Central memory CD8-positive, alpha-beta T cell (primary cell): ENCODE data around the gene CDC25B.
"Not testable (repeated sequence)": the region's sequence is repeated elsewhere in the genome, so short reads cannot be mapped to it uniquely, and the experiment has no call there.

Experiments
- ATAC-seq: fragments of 150-1000 bp; cut with Tn5 transposase; replicated peaks from 2 replicates; pipeline ENCODE4 v1.10.0; 2022; ENCODE audit warnings: mild to moderate bottlenecking, moderate FRiP score, moderate number of reproducible peaks; ENCODE audit not compliant: poor library complexity, severe bottlenecking; ENCODE audit errors: extremely low read depth
- DNase-seq, 2 donors: peaks; one replicate each; pipeline ENCODE4 v3.0.0; 2021; ENCODE audit warnings: low spot score in 2 of 2
- H3K27ac Mint-ChIP-seq: one replicate; pipeline ENCODE4 v1.8.0; 2022; ENCODE audit warnings: low read depth, mild to moderate bottlenecking, moderate library complexity, mixed read lengths
- H3K27me3 Mint-ChIP-seq: one replicate; pipeline ENCODE4 v1.8.0; 2022; ENCODE audit warnings: mixed read lengths
- H3K36me3 Mint-ChIP-seq: one replicate; pipeline ENCODE4 v1.8.0; 2022; ENCODE audit warnings: mild to moderate bottlenecking, moderate library complexity, mixed read lengths; ENCODE audit not compliant: insufficient read depth
- H3K4me1 Mint-ChIP-seq: one replicate; pipeline ENCODE4 v1.8.0; 2022; ENCODE audit warnings: mixed read lengths
- H3K4me3 Mint-ChIP-seq: one replicate; pipeline ENCODE4 v1.8.0; 2022; ENCODE audit warnings: mild to moderate bottlenecking, moderate library complexity, mixed read lengths
- H3K9me3 Mint-ChIP-seq: one replicate; pipeline ENCODE4 v1.8.0; 2022; ENCODE audit warnings: mixed read lengths

CDC25B gene

DNA sequence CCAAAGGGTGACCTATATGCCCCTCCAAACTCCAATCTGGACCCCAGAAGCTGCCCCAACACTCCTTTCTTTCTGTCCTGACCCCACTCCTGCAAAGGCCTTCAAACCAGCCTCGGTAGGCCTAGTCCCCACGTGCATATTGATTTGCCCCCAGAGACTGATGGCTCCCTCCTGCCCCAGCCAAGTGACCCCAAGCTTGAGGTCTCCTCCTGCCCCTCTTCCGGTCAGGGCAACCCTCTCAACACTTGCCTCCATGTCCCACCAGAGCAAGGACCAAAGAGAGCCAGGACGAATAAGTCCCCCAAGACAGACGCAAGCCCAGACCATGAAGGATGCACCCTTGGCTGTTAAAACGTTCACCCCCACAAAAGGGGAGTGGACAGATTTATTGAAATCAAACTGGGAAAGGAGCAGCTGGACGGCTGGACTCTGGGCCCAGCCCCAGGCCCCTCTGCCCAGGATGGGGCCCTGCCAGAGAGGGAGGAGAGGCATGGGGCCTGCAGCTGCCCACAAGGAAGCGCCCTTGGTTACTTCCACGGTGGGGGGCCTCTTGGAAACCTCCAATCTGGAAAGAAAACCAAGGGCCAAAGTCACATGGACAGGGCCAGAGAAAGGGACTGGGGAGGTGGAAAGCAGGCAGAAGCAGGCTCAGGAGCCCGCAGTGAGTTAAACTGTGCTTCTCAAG lies 12.5 kb upstream of the CDC25B start:
- H3K4me3 Mint-ChIP-seq: no peak overlapping the region
- H3K36me3 Mint-ChIP-seq: peaks cover 9% of the 10 kb centered on the region
- no peaks in the 10 kb centered on the region for H3K9me3 Mint-ChIP-seq
- ATAC-seq (no peak), DNase-seq (no peak)
- no peak overlapping the region for H3K27ac Mint-ChIP-seq
- H3K4me1 Mint-ChIP-seq: peaks cover 46% of the 10 kb centered on the region
- no peaks in the 10 kb centered on the region for H3K27me3 Mint-ChIP-seq

DNA sequence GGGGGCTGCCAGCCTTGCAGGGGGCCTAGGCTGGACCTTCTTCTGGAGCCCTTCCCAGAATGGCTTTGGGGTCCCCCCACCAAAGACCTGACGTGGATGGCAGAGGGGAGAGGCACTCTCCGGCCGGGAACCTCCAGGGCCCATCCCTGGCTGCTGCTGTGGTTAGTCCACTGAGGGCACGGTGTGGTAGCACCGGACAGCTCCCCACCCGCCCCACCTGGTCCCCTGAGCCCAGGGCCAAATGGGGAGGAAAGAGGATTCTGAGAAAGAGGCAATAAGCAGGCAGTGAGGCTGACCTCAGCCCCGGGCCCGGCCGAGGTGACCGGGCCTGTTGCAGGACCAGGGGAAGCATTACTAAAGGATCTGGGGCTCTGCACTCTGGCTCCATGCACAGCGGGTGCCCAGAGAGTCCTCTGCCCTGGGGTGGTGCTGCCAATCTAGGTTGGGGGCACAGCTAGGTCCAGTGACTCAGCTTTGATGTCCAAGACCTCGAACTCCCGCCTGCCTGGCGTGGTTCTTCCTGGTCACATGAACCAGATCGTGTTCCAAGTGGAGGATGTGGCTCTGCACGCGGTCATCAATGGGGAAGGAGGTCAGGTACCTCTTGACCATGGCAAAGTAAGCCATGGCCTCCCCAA lies 11.8 kb upstream of the CDC25B start:
- Mint-ChIP-seq H3K9me3 (no peaks in the 10 kb centered on the region), H3K4me3 (peak overlapping the region; percentile 74), H3K27me3 (no peaks in the 10 kb centered on the region), H3K27ac (peak overlapping the region; percentile 88), H3K4me1 (peaks cover 52% of the 10 kb centered on the region), H3K36me3 (peaks cover 8% of the 10 kb centered on the region)
- ATAC-seq: no peak
- DNase-seq: no peak

DNA sequence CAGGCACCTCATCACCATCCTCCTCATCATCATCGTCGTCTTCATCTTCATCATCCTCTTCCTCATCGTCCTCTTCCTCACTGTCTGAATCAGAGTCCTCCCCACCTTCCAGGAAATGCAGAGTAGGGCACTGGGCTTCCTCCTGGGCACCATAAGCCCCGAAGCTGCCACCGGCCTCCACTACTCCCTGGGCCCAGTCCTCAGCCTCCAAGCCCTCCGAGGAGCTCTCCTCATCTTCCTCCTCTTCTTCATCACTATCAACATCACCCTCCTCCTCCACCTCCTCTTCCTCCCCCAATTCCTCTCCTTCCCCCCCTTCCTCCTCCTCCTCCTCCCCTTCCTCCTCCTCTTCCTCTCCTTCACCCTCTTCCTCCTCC lies 11.3 kb upstream of the CDC25B start:
- ATAC-seq (no peak), DNase-seq (no peak)
- H3K9me3 Mint-ChIP-seq: no peaks in the 10 kb centered on the region
- peak overlapping the region; percentile 74 for H3K4me3 Mint-ChIP-seq
- H3K27me3 Mint-ChIP-seq: no peaks in the 10 kb centered on the region
- H3K4me1 Mint-ChIP-seq: peaks cover 52% of the 10 kb centered on the region
- peak overlapping the region; percentile 88 for H3K27ac Mint-ChIP-seq
- peaks cover 8% of the 10 kb centered on the region for H3K36me3 Mint-ChIP-seq

- no peak for DNase-seq
- Mint-ChIP-seq H3K36me3 (peaks cover 8% of the 10 kb centered on the region), H3K4me1 (peaks cover 50% of the 10 kb centered on the region), H3K9me3 (no peaks in the 10 kb centered on the region), H3K27me3 (no peaks in the 10 kb centered on the region), H3K27ac (peak overlapping the region; percentile 88), H3K4me3 (peak overlapping the region; percentile 74)
- ATAC-seq: no peak
Measured at GRCh38 chr20:3785240-3786125, 10.6 kb upstream of the CDC25B start.

- peaks cover 44% of the 10 kb centered on the region for H3K4me1 Mint-ChIP-seq
- H3K9me3 Mint-ChIP-seq: no peaks in the 10 kb centered on the region
- H3K27ac Mint-ChIP-seq: no peak overlapping the region
- ATAC-seq (no peak), DNase-seq (no peak)
- H3K4me3 Mint-ChIP-seq: peak overlapping the region; percentile 74
- H3K27me3 Mint-ChIP-seq: no peaks in the 10 kb centered on the region
- H3K36me3 Mint-ChIP-seq: peaks cover 8% of the 10 kb centered on the region
Measured at GRCh38 chr20:3786126-3786484, 10.0 kb upstream of the CDC25B start.

DNA sequence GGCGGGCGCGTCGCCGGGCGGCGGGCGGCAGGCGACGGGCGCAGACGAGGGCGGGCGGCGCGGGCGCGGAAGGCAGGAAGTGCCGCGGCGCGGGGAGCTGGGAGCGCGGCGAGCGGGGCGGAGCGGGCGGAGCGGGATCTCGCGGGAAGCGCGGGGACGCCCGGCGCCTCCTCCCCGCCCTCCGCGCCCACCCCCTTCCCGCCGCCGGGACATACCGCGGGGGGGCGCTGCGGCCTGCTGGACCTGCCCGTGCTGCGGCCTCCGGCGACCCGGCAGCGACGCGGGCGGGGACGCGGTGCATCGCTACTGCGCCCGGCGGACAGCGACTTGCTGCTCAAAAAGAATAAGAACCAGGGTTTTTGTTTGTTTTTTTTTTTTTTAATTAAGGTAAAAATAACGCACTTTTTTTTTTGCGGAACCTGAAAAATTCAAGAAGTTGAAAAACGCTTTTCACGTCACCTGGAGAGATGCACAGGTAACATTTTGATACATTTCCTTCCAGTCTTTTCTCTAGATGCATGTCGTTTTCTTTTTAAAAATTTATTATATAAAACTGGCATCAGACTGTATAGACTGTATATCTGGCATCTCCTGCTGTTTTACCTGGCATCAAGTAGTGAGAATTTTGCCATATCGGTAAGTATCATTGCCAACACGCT lies 9.3 kb upstream of the CDC25B start, which contains the start of gene CENPB:
CENPB (minus strand) TSS at position 76 of the 659 bp plus-strand sequence. CDS start 257 bp downstream, outside the sequence.
- Mint-ChIP-seq H3K9me3 (no peaks in the 10 kb centered on the region), H3K4me1 (peaks cover 37% of the 10 kb centered on the region), H3K27ac (peak within 1 kb of the TSS; percentile 13), H3K36me3 (peaks cover 5% of the 10 kb centered on the region), H3K27me3 (no peaks in the 10 kb centered on the region), H3K4me3 (peak within 1 kb of the TSS; percentile 74)
- ATAC-seq (peak; percentile 88), DNase-seq (peak; percentile 78 to 88)

GRCh38 chr20:3787324-3788014 lies 8.6 kb upstream of the CDC25B start:
- Mint-ChIP-seq H3K9me3 (no peaks in the 10 kb centered on the region), H3K36me3 (peaks cover 5% of the 10 kb centered on the region), H3K27ac (peak overlapping the region; percentile 13), H3K4me3 (peak overlapping the region; percentile 74), H3K4me1 (peaks cover 35% of the 10 kb centered on the region), H3K27me3 (no peaks in the 10 kb centered on the region)
- ATAC-seq (no peak), DNase-seq (no peak)

GRCh38 chr20:3788685-3789155 lies 7.4 kb upstream of the CDC25B start:
- Mint-ChIP-seq H3K27ac (peak overlapping the region; percentile 22), H3K4me1 (peaks cover 28% of the 10 kb centered on the region), H3K4me3 (peak overlapping the region; percentile 36)

GRCh38 chr20:3789201-3789600 lies 6.9 kb upstream of the CDC25B start:
- peak overlapping the region; percentile 36 for H3K4me3 Mint-ChIP-seq
- not testable (repeated sequence) for H3K36me3 Mint-ChIP-seq, H3K9me3 Mint-ChIP-seq, H3K27me3 Mint-ChIP-seq, DNase-seq, ATAC-seq
- H3K27ac Mint-ChIP-seq: peak overlapping the region; percentile 22
- peaks cover 26% of the 10 kb centered on the region for H3K4me1 Mint-ChIP-seq

More at GRCh38 chr20:3788685-3789155, 7.4 kb upstream of the CDC25B start:
- Mint-ChIP-seq H3K27me3 (no peaks in the 10 kb centered on the region), H3K9me3 (no peaks in the 10 kb centered on the region), H3K36me3 (peaks cover 5% of the 10 kb centered on the region)
- ATAC-seq (no peak), DNase-seq (no peak)

GRCh38 chr20:3794168-3794567 lies 1.9 kb upstream of the CDC25B start:
- H3K4me3 Mint-ChIP-seq, H3K27me3 Mint-ChIP-seq, DNase-seq, H3K27ac Mint-ChIP-seq, H3K9me3 Mint-ChIP-seq, ATAC-seq: not testable (repeated sequence)
- peaks cover 24% of the 10 kb centered on the region for H3K36me3 Mint-ChIP-seq
- peaks cover 31% of the 10 kb centered on the region for H3K4me1 Mint-ChIP-seq

DNA sequence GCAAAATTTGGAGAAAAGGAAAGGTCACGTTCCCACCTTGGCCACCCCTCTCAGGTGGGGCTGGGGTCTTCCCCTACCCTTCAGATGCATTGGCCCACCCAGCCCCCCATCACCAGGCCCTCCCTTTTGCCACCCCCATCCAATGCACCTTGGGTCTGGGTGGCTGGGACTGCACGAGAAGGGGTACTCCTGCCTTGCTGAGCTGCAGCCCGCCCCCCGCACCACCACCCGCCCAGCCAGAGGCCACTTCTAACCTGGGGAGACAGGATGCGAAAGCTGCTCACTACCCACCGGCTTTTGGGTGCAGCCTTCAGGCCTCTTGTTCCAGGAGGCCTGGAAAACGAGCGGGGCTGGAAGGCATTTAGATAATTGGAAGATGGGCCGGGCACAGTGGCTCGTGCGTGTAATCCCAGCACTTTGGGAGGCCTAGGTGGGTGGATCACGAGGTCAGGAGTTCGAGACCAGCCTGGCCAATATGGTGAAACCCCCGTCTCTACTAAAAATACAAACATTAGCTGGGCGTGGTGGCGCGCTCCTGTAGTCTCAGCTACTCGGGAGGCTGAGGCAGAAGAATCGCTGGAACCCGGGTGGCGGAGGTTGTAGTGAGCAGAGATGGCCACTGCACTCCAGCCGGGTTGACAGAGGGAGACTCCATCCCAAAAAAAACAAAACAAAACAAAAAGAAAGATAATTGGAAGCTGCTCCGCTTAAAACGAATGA lies 1.2 kb upstream of the CDC25B start:
- Mint-ChIP-seq H3K4me1 (peaks cover 37% of the 10 kb centered on the region), H3K36me3 (peaks cover 27% of the 10 kb centered on the region), H3K27ac (peak overlapping the region; percentile 88), H3K27me3 (no peaks in the 10 kb centered on the region), H3K9me3 (no peaks in the 10 kb centered on the region), H3K4me3 (peak overlapping the region; percentile 99)
- no peak for DNase-seq
- no peak for ATAC-seq
